GM19397 (cell line): ENCODE measurements around the gene TK2.
"Not testable (repeated sequence)": the region's sequence is repeated elsewhere in the genome, so short reads cannot be mapped to it uniquely, and the experiment has no call there.

Experiments used
- ATAC-seq: cut with Tn5 transposase; IDR thresholded peaks from one replicate; pipeline ENCODE4 v1.9.1; 2021; ENCODE audit warnings: mild to moderate bottlenecking, moderate library complexity; ENCODE audit not compliant: unreplicated experiment

TK2 gene

GRCh38 chr16:66574081-66574480 is 24.2 kb upstream of the TK2 start:
- no peak for ATAC-seq

- no peak for ATAC-seq
Observed at GRCh38 chr16:66572356-66572755, 22.4 kb upstream of the TK2 start.

- ATAC-seq = no peak
Observed at GRCh38 chr16:66569827-66570405, 20.0 kb upstream of the TK2 start.

DNA sequence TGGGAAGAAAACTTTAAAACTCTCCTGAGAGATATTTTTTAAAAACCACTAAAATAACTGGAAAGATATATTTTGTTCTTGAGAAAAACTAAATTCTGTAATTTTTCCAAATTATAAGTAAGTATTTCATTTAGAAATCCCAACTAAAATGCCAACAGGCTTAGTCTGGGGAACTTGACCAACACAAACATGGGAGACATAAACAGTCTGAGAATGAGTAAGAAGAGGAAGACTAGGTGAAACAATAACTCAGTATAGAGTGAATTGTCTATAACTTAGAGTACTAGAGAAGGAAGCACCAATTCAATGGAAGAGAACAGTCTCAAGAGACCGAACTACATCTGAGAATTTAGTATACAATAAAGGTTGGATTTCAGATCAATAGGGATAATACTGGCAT is 19.2 kb upstream of the TK2 start:
- no peak for ATAC-seq

DNA sequence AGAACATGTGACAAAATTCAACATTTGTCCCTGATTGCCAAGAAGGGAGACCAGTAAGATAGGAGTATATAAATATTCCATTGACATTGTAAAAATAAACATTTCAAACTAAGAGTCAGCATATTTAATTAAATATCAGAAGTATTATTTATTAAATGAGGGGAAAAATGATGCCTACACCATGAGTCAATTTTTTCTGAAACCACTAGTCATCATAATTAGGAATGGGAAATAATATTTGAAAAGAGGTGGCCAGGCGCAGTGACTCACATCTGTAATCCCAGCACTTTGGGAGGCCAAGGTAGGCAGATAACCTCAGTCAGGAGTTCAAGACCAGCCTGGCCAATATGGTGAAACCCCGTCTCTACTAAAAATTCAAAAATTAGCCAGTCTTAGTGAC is 18.4 kb upstream of the TK2 start:
- no peak for ATAC-seq

DNA sequence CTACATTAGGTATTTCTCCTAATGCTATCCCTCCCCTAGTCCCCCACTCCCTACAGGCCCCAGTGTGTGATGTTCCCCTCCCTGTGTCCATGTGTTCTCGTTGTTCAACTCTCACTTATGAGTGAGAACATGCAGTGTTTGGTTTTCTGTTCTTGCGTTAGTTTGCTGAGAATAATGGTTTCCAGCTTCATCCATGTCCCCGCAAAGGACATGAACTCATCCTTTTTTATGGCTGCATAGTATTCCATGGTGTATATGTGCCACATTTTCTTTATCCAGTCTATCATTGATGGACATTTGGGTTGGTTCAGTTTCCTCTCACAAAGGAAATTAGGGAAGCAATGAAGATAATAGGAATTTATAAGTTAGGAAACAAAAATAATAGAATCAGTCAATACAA is 17.3 kb upstream of the TK2 start:
- ATAC-seq = not testable (repeated sequence)

GRCh38 chr16:66566051-66566901 is 16.4 kb upstream of the TK2 start, which contains the start of gene CMTM1:
CMTM1 (plus strand) TSS chr16:66566439; CDS start chr16:66566514, 75 bp downstream.
- no peak for ATAC-seq

- ATAC-seq = no peak
Observed at GRCh38 chr16:66563574-66564334, 13.8 kb upstream of the TK2 start.

- ATAC-seq = no peak
Observed at GRCh38 chr16:66562986-66563385, 13.1 kb upstream of the TK2 start.

DNA sequence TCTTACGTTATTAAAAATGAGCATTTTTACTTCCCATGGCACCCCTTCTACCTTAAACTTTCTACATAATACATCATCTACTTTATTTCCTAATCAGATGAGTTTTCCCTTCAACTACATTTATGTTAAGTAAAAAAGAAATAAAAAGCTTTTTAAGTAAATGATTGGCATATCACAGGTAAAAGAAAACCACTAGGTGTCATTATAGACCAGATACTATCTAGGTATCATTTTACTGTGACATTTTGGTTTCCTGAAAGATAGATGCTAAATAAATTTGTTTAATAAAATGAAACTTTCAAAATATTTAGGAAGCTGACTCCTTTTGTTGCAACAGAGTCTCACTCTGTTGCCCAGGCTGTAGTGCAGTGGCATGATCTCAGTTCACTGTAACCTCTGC is 12.5 kb upstream of the TK2 start:
- no peak for ATAC-seq

GRCh38 chr16:66561381-66562080 is 11.6 kb upstream of the TK2 start:
- ATAC-seq = no peak

DNA sequence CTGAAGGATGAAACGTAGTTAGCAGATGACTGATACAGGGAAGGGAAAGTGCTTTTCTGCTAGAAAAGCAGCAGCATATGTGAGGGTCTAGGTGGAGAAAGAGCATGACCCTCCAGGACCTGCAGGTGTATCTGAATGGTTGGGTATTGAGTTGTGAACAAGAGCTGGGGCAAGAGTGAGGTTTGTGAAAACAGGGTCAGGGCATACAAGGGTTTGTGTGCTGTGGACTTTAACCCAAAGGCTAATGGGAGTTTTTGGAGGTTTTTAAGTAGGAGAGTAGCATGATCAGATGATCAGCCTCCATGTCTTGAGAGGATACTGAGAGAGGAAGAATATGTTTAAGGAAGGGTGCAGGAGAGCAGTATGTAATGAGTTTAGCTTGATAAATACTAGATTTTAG is 10.2 kb upstream of the TK2 start:
- no peak for ATAC-seq

GRCh38 chr16:66554495-66554894 is 4.6 kb upstream of the TK2 start:
- ATAC-seq = no peak

- ATAC-seq = no peak
Observed at GRCh38 chr16:66554021-66554420, 4.1 kb upstream of the TK2 start.

DNA sequence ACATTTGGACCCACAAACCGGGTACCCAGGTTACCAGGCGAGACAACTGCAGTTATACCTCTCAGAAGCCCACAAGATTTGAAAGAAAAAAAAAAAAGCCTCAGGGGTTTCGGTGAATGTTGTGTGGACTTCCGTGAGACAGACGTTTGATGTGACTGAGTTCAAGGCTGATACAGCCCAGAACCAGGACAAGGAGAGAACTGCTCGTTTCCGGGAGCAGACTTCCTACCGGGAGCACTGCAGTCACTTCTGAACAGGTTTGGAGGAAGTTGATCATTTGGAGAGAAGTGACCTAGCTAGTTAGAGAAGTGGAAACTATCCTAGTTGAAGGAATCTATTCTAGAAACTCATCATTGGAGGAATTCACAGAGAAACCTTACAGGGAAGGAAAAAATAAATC is 3.3 kb upstream of the TK2 start:
- no peak for ATAC-seq

- ATAC-seq = peak; percentile 79
Observed at GRCh38 chr16:66552286-66553177, 2.6 kb upstream of the TK2 start, which contains the start of gene CKLF. CKLF (plus strand) TSS chr16:66552576; CDS start chr16:66552716, 140 bp downstream.

DNA sequence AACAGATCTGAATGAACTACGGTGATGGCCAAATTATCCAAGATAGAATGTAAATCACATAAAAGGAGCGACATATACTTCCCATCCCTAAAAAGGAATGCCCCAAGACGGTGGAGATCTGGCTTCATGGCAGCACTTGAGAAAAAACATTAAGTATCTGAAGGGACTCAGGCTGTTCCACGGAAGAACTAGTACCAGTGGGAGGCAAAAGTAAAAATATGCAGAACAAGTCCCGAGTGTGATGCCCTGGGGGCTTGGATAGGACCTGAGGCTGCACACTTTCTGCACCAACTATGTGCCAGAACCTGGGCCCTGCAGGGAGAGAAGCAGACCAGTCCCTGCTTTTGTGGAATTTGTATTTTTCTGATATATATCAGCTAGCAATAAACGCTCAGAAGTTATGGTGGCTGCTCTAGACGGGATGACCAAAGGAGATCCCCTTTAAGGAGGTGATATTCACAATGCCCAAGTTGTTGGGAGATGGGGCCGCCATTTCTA is 1.9 kb upstream of the TK2 start:
- ATAC-seq = no peak

DNA sequence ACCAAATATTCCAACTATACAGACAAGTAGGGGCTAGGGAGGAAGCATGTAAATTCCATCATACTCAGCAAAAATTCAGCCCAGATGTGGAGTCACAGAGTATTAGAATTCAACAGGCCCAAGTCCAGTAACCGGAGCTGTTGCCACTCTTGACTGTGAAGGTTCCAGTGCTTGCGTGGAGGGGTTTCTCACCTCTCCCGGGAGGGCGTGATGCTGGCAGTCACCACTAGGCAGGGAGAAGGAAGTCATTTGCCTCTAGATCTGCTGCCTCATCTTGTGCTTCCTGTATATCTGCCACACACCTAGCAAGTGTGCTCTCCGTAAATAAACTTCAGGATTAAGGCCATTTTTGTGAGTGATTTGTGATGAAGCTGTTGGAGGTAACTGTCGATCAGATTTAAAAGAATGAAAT is 1.4 kb upstream of the TK2 start:
- ATAC-seq = no peak

GRCh38 chr16:66548868-66549267 is 1.1 kb downstream of the TK2 start:
- no peak for ATAC-seq

DNA sequence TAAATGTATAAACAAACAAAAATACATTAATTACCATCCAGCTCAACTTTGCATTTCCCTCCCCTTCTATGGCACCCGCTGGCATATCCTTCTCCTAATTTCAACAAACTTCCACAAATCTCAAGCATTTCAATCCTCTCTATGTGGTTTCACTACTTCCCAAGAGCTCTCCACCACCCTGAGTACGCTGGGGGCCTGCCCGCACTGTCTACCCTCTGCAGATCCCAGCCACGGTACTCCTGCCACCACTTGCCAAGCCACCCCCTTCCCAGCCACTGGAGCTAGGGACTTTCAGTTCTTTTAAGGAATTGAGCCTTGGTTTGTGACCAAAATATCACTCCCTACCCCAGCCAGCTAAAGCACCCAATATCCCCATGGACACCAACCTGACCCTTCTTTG is 1.9 kb downstream of the TK2 start:
- no peak for ATAC-seq
